HL-60 (cell line): ENCODE measurements around the gene PTPRR.

Experiments
- CTCF ChIP-seq: IDR thresholded peaks from one replicate; pipeline ENCODE4 v1.5.1; 2011; ENCODE audit warnings: low read length, control low read depth, inconsistent platforms; ENCODE audit not compliant: insufficient read depth
- GABPA ChIP-seq: IDR thresholded peaks from 2 replicates; pipeline ENCODE4 v1.6.1; 2012; ENCODE audit warnings: low read depth
- POLR2AphosphoS5 ChIP-seq: IDR thresholded peaks from 2 replicates; pipeline ENCODE4 v1.6.1; 2012; ENCODE audit warnings: low read depth
- REST ChIP-seq: IDR thresholded peaks from 2 replicates; pipeline ENCODE4 v1.6.1; 2012; ENCODE audit warnings: low read depth; ENCODE audit not compliant: insufficient replicate concordance
- SPI1 ChIP-seq: IDR thresholded peaks from 2 replicates; pipeline ENCODE4 v1.6.1; 2012; ENCODE audit warnings: low read depth, mild to moderate bottlenecking, borderline replicate concordance

- TF ChIP-seq POLR2AphosphoS5 (no peak), CTCF (no peak), GABPA (no peak), REST (no peak), SPI1 (no peak)
Observed at GRCh38 chr12:70711831-70712230, 208.7 kb downstream of the PTPRR start.
